Measurements from ENCODE around the gene SYNDIG1L.
"Not testable (repeated sequence)": the region's sequence is repeated elsewhere in the genome, so short reads cannot be mapped to it uniquely, and the experiment has no call there.

SYNDIG1L gene

GRCh38 chr14:74403619-74404417, 22.2 kb downstream of the SYNDIG1L start:
- no peak for DNase-seq (ENCODE audit: low read depth, low spot score)

- no peak for DNase-seq (ENCODE audit: low read depth, low spot score)
Observed at GRCh38 chr14:74402401-74403251, 23.4 kb downstream of the SYNDIG1L start.

GRCh38 chr14:74401504-74402241, 24.3 kb downstream of the SYNDIG1L start:
- DNase-seq (ENCODE audit: low read depth, low spot score), result no peak

- DNase-seq (ENCODE audit: low read depth, low spot score), result no peak
Observed at GRCh38 chr14:74400919-74401503, 25.0 kb downstream of the SYNDIG1L start.

- no peak for DNase-seq (ENCODE audit: low read depth, low spot score)
Observed at GRCh38 chr14:74400031-74400685, 25.9 kb downstream of the SYNDIG1L start.

- no peak for DNase-seq (ENCODE audit: low read depth, low spot score)
Observed at GRCh38 chr14:74395094-74395493, 30.9 kb downstream of the SYNDIG1L start.

GRCh38 chr14:74394549-74394948, 31.5 kb downstream of the SYNDIG1L start:
- no peak for DNase-seq (ENCODE audit: low read depth, low spot score)

- DNase-seq (ENCODE audit: low read depth, low spot score), result no peak
Observed at GRCh38 chr14:74392616-74393570, 33.1 kb downstream of the SYNDIG1L start.

- no peak for DNase-seq (ENCODE audit: low read depth, low spot score)
Observed at GRCh38 chr14:74391479-74391878, 34.5 kb downstream of the SYNDIG1L start.

GRCh38 chr14:74390505-74390904, 35.5 kb downstream of the SYNDIG1L start:
- not testable (repeated sequence) for DNase-seq (ENCODE audit: low read depth, low spot score)

- DNase-seq (ENCODE audit: low read depth, low spot score), result no peak
Observed at GRCh38 chr14:74389980-74390379, 36.0 kb downstream of the SYNDIG1L start.

- DNase-seq (ENCODE audit: low read depth, low spot score), result no peak
Observed at GRCh38 chr14:74382231-74382630, 43.8 kb downstream of the SYNDIG1L start.

GRCh38 chr14:74381571-74381970, 44.4 kb downstream of the SYNDIG1L start:
- not testable (repeated sequence) for DNase-seq (ENCODE audit: low read depth, low spot score)

- DNase-seq (ENCODE audit: low read depth, low spot score), result no peak
Observed at GRCh38 chr14:74380845-74381244, 45.2 kb downstream of the SYNDIG1L start.

GRCh38 chr14:74380172-74380571, 45.8 kb downstream of the SYNDIG1L start:
- no peak for DNase-seq (ENCODE audit: low read depth, low spot score)

- no peak for DNase-seq (ENCODE audit: low read depth, low spot score)
Observed at GRCh38 chr14:74377976-74378690, 47.9 kb downstream of the SYNDIG1L start.

- no peak for DNase-seq (ENCODE audit: low read depth, low spot score)
Observed at GRCh38 chr14:74368441-74368840, 57.6 kb downstream of the SYNDIG1L start.

- no peak for DNase-seq (ENCODE audit: low read depth, low spot score)
Observed at GRCh38 chr14:74368026-74368425, 58.0 kb downstream of the SYNDIG1L start.

- DNase-seq (ENCODE audit: low read depth, low spot score), result no peak
Observed at GRCh38 chr14:74364271-74364880, 61.6 kb downstream of the SYNDIG1L start.

Data from astrocyte of the hippocampus (primary cell).